HG02642 (cell line): ENCODE measurements around the gene MRPL37.
"Not testable (repeated sequence)": the region's sequence is repeated elsewhere in the genome, so short reads cannot be mapped to it uniquely, and the experiment has no call there.

ENCODE experiments used
- ATAC-seq: cut with Tn5 transposase; IDR thresholded peaks from one replicate; pipeline ENCODE4 v1.9.1; 2021; ENCODE audit warnings: mild to moderate bottlenecking; ENCODE audit not compliant: unreplicated experiment, poor library complexity

Gene MRPL37

GRCh38 chr1:54199765-54200518, at the start of gene MRPL37, which contains the start of gene CYB5RL:
TSS of gene MRPL37 (plus strand) at chr1:54200167. CDS start at chr1:54200244, 77 bp downstream.
TSS of gene CYB5RL (minus strand) at chr1:54200030. CDS start at chr1:54195616, 4,414 bp downstream.
- ATAC-seq: peak; percentile 96

DNA sequence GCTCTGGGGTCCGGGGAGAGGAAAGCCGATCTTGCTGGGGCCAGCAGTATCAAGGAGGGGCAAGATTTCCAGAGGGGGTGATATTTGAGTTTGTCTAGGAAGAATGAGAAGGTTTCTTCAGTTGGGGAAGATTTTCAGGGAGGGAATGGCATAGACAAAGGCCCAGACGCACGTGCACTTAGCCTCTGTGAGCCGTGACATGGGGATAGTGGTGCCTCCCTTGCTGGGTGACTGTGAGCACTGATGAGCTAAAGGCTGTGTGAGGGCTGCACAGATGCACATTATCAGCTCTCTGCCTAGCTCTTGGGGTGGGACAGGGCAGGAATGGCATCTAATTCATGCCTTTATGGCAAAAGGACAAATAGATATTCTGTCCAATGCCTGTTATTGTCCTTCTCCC, 49.0 kb upstream of the MRPL37 start:
- ATAC-seq: no peak

DNA sequence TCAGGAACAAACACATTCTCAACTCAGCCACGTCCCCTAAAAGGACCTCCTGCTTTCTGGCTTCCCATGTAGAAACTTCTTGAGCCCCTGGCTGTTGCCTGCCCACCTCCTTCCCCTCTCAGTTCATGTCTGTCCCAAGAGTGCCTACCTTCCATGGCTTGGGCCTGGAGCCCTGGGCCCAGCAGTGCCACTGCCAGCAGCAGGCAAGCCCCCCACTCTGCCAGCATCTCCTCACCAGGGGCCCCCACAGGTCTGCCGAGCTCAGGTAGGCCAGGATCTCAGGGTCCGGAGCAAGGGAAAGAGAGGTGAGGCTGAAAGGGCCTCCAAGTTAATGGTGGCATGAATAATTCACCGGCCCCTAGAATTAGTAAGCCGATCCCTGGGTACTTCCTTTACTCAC, 47.3 kb upstream of the MRPL37 start, which contains the start of gene CDCP2:
CDCP2 (minus strand) TSS at position 305 of the 400 bp plus-strand sequence; CDS start at position 227, 78 bp downstream.
- ATAC-seq: no peak

DNA sequence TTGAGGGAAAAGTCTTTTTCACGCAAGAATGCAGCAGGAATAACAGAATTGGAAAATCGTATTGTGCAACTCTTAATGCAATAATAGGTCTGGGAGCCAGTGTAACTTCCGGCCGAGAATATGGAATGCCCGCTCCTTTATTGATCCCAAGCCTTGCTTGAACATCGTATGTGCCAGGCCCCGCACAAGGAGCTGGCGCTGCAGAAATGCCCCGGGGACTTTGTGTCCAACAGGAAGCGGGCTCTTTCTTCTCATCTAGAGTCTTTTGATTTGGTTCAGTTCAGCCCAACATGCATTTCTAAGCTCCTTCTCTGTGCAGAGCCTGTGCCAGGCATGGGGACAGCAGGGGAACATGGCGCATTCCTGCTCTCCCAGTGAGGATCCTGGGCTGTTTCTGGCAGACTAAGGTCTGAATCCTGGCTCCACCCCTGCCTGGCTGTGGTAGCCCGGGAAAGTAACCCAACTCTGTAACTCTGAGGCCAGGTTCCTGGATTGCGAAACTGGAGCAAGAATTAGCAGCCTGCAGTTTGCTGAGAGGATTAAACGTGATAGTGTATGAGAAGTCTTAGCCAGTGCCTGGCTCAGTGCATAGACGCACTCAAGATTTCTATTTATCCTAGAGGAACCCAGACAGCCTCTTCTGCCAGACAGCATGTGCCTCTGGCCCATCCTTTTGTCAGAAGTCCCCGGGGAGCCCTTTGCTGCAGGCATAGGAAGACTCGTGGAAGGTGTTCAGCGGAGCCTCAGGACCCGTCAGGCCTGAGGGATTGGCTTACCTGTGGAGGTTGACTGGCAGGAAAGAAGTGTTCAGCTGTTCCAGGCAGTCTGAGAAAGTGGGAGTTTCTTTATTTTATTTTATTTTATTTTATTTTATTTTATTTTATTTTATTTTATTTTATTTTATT, 46.2 kb upstream of the MRPL37 start:
- no peak for ATAC-seq

DNA sequence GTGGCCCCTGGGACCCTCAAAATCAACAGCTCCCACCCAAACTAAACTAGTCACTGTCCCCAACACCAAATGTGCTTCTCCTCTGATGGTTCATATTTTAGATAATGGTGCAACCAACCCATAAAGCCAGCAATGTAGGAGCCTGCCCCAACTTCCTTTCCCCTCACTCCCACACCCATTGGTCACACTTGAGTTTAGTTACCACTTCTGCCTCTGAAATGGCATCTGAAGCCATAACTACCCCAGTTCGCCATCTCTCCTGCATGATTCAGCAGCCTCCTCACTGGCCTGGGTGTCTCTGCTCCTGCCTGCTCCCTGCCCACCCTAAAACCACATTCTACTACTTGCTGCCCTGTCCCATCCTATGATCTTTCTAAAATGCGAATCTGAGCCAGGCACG, 43.8 kb upstream of the MRPL37 start:
- ATAC-seq: no peak

DNA sequence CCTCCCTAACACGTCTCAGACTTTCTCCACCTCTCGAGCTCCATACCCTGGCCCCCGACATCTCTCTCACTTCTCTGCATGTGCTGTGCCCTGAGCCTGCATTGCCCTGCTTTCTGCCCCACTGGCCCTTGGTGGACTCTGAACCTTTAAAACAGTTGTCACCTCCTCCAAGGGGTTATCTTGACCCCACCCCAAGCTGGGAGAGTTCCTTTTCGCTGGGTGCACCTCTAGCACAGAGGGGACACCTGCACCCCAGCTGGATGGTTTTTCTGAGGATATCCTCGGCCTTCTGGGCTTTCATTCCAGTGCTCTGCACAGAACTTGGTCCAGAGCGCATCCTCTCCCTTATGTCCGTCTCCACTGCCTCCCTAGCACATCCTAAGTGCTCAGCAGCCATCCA, 43.0 kb upstream of the MRPL37 start:
- no peak for ATAC-seq

GRCh38 chr1:54157401-54157800, 42.6 kb upstream of the MRPL37 start:
- ATAC-seq: no peak

GRCh38 chr1:54158071-54158470, 41.9 kb upstream of the MRPL37 start:
- ATAC-seq: no peak

DNA sequence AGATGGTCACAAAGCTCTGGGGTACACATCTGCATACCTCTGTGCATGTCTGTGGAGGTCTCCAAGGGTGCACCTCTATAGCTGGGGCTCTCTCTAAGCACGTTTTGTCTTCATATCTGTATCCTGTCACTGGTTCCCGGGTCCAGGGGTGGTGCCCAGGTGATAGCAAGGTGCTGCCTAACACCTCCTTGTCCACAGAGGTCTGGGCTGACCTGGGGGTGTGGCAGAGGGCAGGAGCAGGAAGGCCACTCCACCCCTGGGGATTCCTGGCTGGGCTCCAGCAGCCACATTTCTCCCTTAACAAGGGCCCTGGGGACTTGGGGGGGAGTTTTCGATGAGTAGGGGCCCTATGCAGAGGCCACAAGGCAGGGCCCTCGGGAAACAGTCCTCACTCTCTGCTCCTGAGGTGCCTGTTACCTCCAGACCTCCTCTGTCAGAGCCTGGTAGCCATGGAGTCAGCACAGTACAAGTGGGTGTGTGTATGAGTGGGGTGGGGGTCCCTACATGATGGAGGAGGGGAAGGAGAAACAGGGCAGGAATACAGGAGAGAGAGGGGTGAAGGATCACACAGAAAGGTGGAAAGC, 40.1 kb upstream of the MRPL37 start:
- no peak for ATAC-seq

DNA sequence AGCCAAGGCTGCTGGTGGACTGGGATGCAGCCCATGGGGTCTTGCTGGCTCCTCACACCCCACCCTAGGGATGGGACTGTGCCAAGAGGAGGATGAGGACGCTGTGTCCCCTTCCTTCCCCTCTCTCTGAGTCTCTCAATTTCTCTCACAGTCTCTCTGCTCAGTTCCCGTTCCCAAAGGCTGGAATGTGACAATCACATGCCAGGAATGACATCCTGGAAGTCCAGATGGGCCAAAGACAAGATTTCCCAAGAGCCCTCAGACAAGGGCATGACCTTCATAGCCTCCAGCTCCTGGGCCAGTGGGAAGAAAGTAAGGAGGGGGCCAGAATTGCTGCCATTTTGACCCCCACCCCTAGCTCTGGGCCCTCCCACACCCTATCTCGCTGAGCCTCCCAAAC, 39.6 kb upstream of the MRPL37 start:
- ATAC-seq: no peak

GRCh38 chr1:54161495-54162168, 38.3 kb upstream of the MRPL37 start:
- ATAC-seq: no peak

DNA sequence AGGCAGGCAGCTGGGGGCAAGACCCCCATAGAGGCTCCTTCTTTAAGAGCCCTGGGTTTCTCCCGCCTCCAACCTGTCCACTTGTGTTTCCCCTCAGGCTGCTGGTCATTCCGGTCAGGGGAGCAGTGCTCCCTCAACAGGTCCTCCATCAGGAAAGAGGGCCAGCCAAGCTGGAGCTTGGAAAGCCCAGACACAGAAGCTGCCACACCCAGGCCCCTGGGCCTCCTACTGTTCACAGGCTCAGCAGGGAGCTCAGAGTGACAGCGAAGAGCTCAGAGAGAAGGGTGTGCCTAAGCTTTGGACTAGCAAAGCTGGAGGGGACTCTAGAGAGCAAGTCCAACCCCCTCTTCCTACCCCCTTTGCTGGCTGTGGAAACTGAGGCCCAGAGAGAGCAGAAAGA, 36.9 kb upstream of the MRPL37 start:
- ATAC-seq: no peak

DNA sequence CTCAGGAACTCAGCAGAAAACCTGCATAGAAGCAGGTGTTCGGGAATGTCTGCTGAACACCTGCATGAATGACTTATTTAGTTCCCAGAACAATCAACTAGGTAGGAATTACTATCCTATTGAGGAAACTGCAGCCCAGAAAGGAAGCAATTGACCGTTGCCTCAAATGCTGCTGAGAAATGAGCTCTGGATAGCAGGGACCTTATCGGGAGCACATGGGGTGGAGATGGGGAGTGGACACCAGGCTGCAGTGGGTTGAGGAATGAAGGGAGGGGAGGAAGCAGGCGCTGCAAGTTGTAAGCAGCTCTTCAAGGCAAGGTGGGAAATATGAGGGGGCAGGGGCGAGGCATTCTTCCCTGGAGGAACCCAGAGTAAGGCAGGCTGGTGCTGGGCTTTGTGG, 36.4 kb upstream of the MRPL37 start:
- ATAC-seq: no peak

GRCh38 chr1:54165146-54165545, 34.8 kb upstream of the MRPL37 start:
- ATAC-seq: no peak

DNA sequence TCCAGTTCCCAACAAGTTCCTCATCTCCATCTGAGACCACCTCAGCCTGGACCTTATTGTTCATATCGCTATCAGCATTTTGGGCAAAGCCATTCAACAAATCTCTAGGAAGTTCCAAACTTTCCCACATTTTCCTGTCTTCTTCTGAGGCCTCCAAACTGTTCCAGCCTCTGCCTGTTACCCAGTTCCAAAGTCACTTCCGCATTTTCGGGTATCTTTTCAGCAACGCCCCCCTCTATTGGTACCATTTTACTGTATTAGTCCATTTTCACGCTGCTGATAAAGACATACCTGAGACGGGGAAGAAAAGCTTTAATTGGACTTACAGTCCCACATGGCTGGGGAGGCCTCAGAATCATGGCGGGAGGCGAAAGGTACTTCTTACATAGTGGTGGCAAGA, 33.6 kb upstream of the MRPL37 start:
- ATAC-seq: not testable (repeated sequence)

DNA sequence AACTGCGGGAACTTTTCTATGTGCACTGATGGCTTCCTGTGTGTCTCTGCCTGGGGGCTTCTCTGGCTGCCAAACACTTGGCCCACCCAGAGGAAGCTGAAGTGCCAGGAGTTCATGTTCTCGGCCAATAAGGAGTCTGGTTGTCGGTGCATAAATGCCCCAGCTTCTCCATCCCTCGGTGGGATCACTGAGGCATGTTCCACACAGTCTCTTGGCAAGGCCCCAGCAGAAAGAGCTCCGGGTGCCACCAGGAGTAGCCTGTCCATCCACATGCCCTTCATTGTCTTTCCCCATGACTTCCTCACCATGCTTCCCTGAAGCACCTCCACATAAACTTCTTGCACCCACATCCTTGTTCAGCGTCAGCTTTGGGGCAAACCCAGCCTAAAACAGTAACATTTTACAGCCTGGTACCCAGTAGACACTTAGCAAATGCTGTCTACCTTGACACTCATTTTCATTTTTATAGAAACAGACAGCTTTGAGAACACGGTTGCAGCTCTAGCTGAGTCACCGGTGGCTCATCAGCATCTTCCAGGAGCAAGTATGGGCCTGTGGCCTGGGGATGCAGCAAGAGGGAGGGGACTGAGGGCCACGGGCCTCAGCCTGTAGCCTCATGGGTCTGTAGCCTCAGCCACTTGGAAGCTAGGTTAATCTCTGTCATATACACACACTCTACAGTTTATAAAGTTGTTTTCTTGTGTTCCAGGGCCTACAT, 32.4 kb upstream of the MRPL37 start:
- no peak for ATAC-seq

DNA sequence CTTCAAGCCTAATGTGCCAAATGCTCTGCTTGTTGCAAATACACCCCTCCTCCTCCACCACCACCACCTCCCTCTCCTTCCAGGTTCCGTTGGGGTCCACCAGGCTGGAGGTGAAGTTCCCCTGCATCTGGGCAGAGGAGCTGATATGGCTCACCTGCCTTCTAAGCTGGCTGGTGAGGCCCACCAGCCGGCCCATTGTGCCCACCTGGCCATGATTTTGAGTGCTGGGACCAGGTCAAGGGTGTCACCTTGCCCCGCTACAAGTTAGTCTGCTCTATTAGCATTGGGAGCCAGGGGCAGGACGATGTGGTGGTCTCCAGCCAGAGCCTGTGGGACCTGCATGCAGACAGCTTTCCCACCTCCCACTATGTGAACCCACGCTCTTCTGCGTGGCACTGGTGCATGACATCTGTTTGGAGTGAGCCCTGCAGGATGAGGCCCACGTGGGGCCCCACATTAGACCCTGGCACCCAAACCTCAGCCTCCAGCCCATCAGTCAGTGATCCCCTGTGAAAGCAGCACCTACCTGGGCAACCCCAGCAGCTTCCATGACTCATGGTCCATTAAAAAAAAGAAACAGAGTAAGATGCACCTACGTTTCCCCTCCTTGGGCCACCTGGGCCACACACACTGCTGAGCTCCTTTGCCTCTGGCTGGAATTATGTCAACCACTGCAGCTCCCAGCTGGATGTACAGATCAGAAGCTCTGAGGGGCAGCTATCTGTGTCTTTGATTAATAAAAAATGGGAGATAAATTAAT, 31.6 kb upstream of the MRPL37 start:
- no peak for ATAC-seq

DNA sequence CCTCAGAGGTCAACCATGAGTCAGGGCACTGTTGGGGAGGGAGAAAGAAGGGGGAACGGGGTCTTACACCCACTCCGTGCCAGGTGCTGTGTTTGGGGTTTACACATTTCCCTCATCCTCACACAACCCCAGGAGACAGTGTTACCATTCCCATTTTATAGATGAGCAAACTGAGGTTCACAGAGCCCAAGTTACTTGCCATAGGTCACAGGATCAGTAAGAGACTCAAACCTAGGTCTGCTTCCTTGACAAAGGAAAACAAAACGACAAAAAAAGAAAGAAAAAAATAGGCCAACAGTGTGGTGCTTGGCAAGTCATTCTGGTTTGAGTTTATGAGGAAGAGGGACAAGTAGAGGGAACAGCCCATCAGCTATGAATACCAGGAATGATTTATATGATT, 30.9 kb upstream of the MRPL37 start:
- no peak for ATAC-seq

DNA sequence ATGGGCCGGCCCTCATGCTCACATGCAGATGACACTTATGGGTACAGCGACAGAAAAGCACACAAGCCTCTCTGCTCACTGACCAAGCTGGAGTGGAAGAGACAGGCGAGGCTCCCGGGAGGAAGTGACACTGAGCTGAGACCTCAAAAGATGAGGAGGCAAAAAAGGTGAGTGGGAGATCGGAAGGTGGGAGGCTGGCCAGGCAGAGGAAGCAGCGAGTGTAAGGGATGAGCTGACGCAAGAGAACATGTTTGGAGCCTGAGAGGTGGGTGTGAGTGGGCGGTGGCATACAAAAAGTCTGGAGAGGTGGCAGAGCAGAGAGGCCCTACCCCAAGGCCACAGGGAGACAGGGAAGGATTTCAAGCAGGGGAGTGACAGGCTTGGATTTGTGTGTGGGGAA, 29.0 kb upstream of the MRPL37 start:
- no peak for ATAC-seq
